ENCODE measurements around the gene DPP10. TPM values are rescaled to one million over a fixed set of nuclear protein-coding genes. Genes with fewer than 3 reads are reported as not detected.

The DPP10 gene
- total and polyA plus RNA-seq, 2 of the 13 experiments (the other 11 are each of a cell fraction or from before 2014, with no cell fraction given): 0.95 to 1.7 TPM

- WGBS (ENCODE audit: low lambda C conversion rate): 86% methylated on average over 1 of the region's 1 CpG
- no peaks in the 10 kb centered on the region for H4K20me1 ChIP-seq (ENCODE audit: insufficient read depth, low read length)
- H3K4me1 ChIP-seq (ENCODE audit: insufficient read depth, low read length): no peaks in the 10 kb centered on the region
- no peak overlapping the region for H2AFZ ChIP-seq (ENCODE audit: low read length)
- no peak overlapping the region for H3K27ac ChIP-seq (ENCODE audit: extremely low read length, insufficient read depth, low read length)
- ChIA-PET POLR2A (no interaction called here), CTCF (ENCODE audit: low intra/inter-chr PET ratio, low total read pairs) (no interaction called here)
- in situ Hi-C loops (cut with HindIII; ENCODE audit: extremely low pct_ligation_motif_present, low pct_unique_long_range_greater_than_20kb) (no loop called here), intact Hi-C loops (cut with micrococcal nuclease; ENCODE audit: unreplicated experiment) (no loop called here)
- no peak for FAIRE-seq
- no peak for DNase-seq (ENCODE audit: low spot score)
- H3K27me3 ChIP-seq (ENCODE audit: control insufficient read depth in 1 of 2, insufficient read depth in 2 of 2, low read length in 2 of 2): no peaks in the 10 kb centered on the region
- no peak overlapping the region for H3K4me3 ChIP-seq (replicated peaks in 1 of 3; ENCODE audit: insufficient read depth in 1 of 3, low read depth in 2 of 3, low read length in 3 of 3)
- no peak for ATAC-seq
- H3K36me3 ChIP-seq (replicated peaks in 1 of 2; ENCODE audit: control insufficient read depth in 1 of 2, insufficient read depth in 2 of 2, low read length in 2 of 2): no peaks in the 10 kb centered on the region
- TF ChIP-seq EED (CRISPR knock-in tag; IDR thresholded peaks at IDR 0.05): no peak
- TF ChIP-seq SMARCE1 (IDR thresholded peaks at IDR 0.05; ENCODE audit: borderline replicate concordance): no peak
- TF ChIP-seq ZNF816 (CRISPR knock-in tag; IDR thresholded peaks at IDR 0.05; ENCODE audit: borderline replicate concordance): no peak
- no peak for TF ChIP-seq ZNF652 (CRISPR knock-in tag; IDR thresholded peaks at IDR 0.05; ENCODE audit: borderline replicate concordance, low read depth)
- no peak for TF ChIP-seq ZNF672 (CRISPR knock-in tag; IDR thresholded peaks at IDR 0.05)
- TF ChIP-seq TBL1XR1 (IDR thresholded peaks at IDR 0.05; ENCODE audit: borderline replicate concordance, low read length, partially characterized antibody): no peak
- no peak for TF ChIP-seq CREB1 (IDR thresholded peaks at IDR 0.05)
- no peak for TF ChIP-seq CREB1 (CRISPR knock-in tag; IDR thresholded peaks at IDR 0.05)
- TF ChIP-seq MZF1 (CRISPR knock-in tag; IDR thresholded peaks at IDR 0.05; ENCODE audit: borderline replicate concordance): no peak
- TF ChIP-seq, protein P1, sequence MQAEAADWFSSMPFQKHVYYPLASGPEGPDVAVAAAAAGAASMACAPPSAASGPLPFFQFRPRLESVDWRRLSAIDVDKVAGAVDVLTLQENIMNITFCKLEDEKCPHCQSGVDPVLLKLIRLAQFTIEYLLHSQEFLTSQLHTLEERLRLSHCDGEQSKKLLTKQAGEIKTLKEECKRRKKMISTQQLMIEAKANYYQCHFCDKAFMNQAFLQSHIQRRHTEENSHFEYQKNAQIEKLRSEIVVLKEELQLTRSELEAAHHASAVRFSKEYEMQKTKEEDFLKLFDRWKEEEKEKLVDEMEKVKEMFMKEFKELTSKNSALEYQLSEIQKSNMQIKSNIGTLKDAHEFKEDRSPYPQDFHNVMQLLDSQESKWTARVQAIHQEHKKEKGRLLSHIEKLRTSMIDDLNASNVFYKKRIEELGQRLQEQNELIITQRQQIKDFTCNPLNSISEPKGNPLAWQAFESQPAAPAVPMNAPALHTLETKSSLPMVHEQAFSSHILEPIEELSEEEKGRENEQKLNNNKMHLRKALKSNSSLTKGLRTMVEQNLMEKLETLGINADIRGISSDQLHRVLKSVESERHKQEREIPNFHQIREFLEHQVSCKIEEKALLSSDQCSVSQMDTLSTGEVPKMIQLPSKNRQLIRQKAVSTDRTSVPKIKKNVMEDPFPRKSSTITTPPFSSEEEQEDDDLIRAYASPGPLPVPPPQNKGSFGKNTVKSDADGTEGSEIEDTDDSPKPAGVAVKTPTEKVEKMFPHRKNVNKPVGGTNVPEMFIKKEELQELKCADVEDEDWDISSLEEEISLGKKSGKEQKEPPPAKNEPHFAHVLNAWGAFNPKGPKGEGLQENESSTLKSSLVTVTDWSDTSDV (CRISPR knock-in tag; IDR thresholded peaks at IDR 0.05): no peak
- TF ChIP-seq NR2C2 (CRISPR knock-in tag; IDR thresholded peaks at IDR 0.05; ENCODE audit: borderline replicate concordance): no peak
- TF ChIP-seq ZNF644 (CRISPR knock-in tag; IDR thresholded peaks at IDR 0.05; ENCODE audit: low read depth): no peak
- TF ChIP-seq ZNF33B (CRISPR knock-in tag; IDR thresholded peaks at IDR 0.05): no peak
- TF ChIP-seq MED8 (CRISPR knock-in tag; IDR thresholded peaks at IDR 0.05; ENCODE audit: insufficient replicate concordance): no peak
- TF ChIP-seq RFXAP (CRISPR knock-in tag; IDR thresholded peaks at IDR 0.05; ENCODE audit: borderline replicate concordance): no peak
- TF ChIP-seq ZNF225 (CRISPR knock-in tag; IDR thresholded peaks at IDR 0.05): no peak
- TF ChIP-seq FOXA3 (CRISPR knock-in tag; IDR thresholded peaks at IDR 0.05): no peak
- H3K4me2 ChIP-seq (ENCODE audit: low read depth, low read length): no peak overlapping the region
- no peak overlapping the region for H3K9ac ChIP-seq (ENCODE audit: insufficient read depth, low read depth, low read length)
- BruUV-seq (replicated peaks): no TSS peak
- H3K9me3 ChIP-seq (ENCODE audit: low read length): peaks cover 71% of the 10 kb centered on the region
- no peaks in the 10 kb centered on the region for H3K79me2 ChIP-seq (ENCODE audit: insufficient read depth, low read length)
These were observed 1383.5 kb downstream of the DPP10 start for GRCh38 chr2:115825912-115826311.

Measured in HepG2 (cell line).